8988T (cell line): ENCODE data around the gene IL33.

ENCODE experiments used
- DNase-seq: peaks from one replicate; pipeline ENCODE4 v3.0.0; 2011

IL33 gene

GRCh38 chr9:6218099-6218502 lies 2.5 kb downstream of the IL33 start:
- DNase-seq: no peak

- no peak for DNase-seq
These were observed 3.4 kb downstream of the IL33 start for GRCh38 chr9:6219040-6219439.

- DNase-seq: no peak
These were observed 4.4 kb downstream of the IL33 start for GRCh38 chr9:6219981-6220380.

GRCh38 chr9:6224393-6225154 lies 9.0 kb downstream of the IL33 start:
- no peak for DNase-seq

- DNase-seq: no peak
These were observed 11.1 kb downstream of the IL33 start for GRCh38 chr9:6226696-6227095.

- no peak for DNase-seq
These were observed 13.6 kb downstream of the IL33 start for GRCh38 chr9:6229186-6229585.

GRCh38 chr9:6229619-6230018 lies 14.0 kb downstream of the IL33 start:
- DNase-seq: no peak

- no peak for DNase-seq
These were observed 14.6 kb downstream of the IL33 start for GRCh38 chr9:6230037-6230780.

GRCh38 chr9:6232336-6232945 lies 16.8 kb downstream of the IL33 start:
- no peak for DNase-seq

- DNase-seq: no peak
These were observed 18.4 kb downstream of the IL33 start for GRCh38 chr9:6234014-6234413.

- DNase-seq: no peak
These were observed 21.7 kb downstream of the IL33 start for GRCh38 chr9:6237267-6237666.

- DNase-seq: no peak
These were observed 23.4 kb downstream of the IL33 start for GRCh38 chr9:6239048-6239461.

- DNase-seq: no peak
These were observed 24.1 kb downstream of the IL33 start for GRCh38 chr9:6239694-6240093.

GRCh38 chr9:6243746-6244145 lies 28.1 kb downstream of the IL33 start:
- no peak for DNase-seq

- no peak for DNase-seq
These were observed 31.7 kb downstream of the IL33 start for GRCh38 chr9:6247266-6247665.

GRCh38 chr9:6268826-6269397 lies 53.3 kb downstream of the IL33 start:
- DNase-seq: no peak

- no peak for DNase-seq
These were observed 55.3 kb downstream of the IL33 start for GRCh38 chr9:6270896-6271295.

GRCh38 chr9:6271508-6272228 lies 56.1 kb downstream of the IL33 start:
- no peak for DNase-seq

- no peak for DNase-seq
These were observed 56.6 kb downstream of the IL33 start for GRCh38 chr9:6272229-6272598.

- no peak for DNase-seq
These were observed 61.8 kb downstream of the IL33 start for GRCh38 chr9:6277417-6277816.

- no peak for DNase-seq
These were observed 86.3 kb downstream of the IL33 start for GRCh38 chr9:6301858-6302257.

GRCh38 chr9:6302417-6302816 lies 86.8 kb downstream of the IL33 start:
- no peak for DNase-seq

GRCh38 chr9:6304232-6304631 lies 88.6 kb downstream of the IL33 start:
- DNase-seq: no peak
